Ureter (tissue), 1 donor: Measurements from ENCODE around the gene MMEL1. TPM values are rescaled to one million over a fixed set of nuclear protein-coding genes. Genes with fewer than 3 reads are reported as not detected.
"Not testable (repeated sequence)": the region's sequence is repeated elsewhere in the genome, so short reads cannot be mapped to it uniquely, and the experiment has no call there.

Experiments
- DNase-seq: peaks from one replicate; pipeline ENCODE4 v3.0.0-alpha.2; 2020; ENCODE audit warnings: low spot score
- total RNA-seq: library from RNA; stranded (reverse); gene quantifications from one replicate; pipeline ENCODE4 v1.2.4, GENCODE V29; 2023
- donor health status: DM: yes; HTN: yes; CAD: no.

Gene MMEL1
- total RNA-seq, 1 donor from 2014 or later, result 18.1 TPM

- DNase-seq, result no peak
These were observed 75.1 kb downstream of the MMEL1 start for GRCh38 chr1:2557482-2558400.

GRCh38 chr1:2556678-2557481 lies 75.9 kb downstream of the MMEL1 start:
- DNase-seq, result peak; percentile 78

GRCh38 chr1:2556277-2556677 lies 76.5 kb downstream of the MMEL1 start, which contains the start of gene TNFRSF14:
TSS of gene TNFRSF14 (plus strand) at chr1:2556371. CDS start at chr1:2556665, 294 bp downstream.
- peak; percentile 81 for DNase-seq

GRCh38 chr1:2555634-2556276 lies 77.1 kb downstream of the MMEL1 start:
- DNase-seq, result peak; percentile 94

DNA sequence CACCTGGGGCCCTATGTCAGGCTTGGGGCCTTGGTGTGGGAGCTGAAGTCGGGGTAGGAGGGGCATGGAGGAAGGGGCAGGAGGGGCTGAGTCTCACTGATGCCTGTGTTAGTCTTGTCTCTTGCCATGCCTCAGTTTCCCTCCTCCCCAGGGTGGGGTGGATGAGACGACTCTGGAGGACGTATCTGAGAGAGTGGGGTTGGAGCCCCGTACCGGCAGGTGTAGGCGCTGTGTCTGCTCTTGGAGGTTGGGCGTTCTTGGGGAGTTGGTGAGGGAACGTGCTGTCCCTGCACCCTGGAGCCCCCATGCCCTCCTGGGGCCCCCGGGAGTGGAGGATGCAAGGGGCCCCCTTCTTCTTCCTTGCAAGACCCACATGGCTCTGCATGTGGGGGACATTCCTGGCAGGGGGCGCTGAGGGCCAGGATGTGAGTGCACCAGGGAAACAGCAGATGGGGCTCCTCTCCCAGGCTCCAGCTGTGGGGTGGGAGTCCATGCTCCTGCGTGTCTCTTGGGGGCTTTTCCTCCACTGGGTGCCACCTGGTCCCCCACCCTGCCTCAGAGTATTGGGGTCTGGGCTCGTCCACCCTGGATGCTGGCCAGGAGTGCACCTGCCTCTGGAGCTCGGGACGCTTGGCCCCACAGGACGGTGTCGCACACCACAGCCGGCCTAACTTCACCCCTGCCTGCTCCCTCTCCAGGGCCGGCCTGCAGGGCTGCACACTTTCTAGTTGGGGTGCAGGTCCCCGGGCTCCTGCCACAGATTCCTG lies 78.0 kb downstream of the MMEL1 start:
- no peak for DNase-seq

- no peak for DNase-seq
These were observed 78.8 kb downstream of the MMEL1 start for GRCh38 chr1:2553871-2554620.

DNA sequence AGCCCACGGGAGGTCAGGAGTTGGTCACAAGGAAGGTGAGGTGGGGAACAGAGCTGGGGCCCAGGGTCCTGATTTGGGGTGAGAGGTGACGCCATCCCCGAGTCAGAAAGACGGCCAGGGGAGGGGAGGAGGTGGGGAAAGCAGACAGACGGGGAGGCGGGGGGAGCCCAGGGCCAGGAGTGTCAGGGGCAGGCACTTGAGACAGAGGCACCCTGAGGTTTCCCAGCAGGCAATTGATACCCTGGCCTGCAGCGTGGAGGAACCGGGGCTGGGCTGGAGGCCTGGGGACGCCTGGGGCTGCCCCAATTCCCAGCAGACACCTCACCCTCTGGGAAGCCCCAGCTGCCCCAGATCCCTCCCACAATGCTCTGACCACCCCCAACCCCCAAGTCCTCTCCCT lies 79.7 kb downstream of the MMEL1 start:
- DNase-seq, result not testable (repeated sequence)

GRCh38 chr1:2552189-2552588 lies 80.6 kb downstream of the MMEL1 start:
- no peak for DNase-seq

DNA sequence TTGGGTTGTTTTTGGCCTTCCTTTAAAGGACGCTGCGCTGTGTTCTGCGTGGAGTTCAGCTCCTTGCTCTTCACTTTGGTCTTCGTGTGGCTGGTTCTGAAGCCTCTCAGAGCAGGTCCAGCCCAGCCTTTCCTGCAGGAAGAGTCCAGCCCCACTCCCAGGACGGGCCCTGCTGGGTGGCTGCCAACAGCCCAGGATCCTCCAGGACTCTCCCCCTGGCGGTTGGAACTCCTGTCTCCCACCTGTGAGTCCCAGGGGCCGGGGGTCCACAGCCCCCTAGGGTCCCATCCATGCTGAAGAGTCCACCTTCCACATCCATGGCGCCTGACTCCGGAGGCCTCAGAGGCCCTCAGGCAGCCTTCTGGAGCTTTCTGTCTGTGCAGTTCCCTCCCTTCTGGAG lies 81.3 kb downstream of the MMEL1 start:
- not testable (repeated sequence) for DNase-seq

DNA sequence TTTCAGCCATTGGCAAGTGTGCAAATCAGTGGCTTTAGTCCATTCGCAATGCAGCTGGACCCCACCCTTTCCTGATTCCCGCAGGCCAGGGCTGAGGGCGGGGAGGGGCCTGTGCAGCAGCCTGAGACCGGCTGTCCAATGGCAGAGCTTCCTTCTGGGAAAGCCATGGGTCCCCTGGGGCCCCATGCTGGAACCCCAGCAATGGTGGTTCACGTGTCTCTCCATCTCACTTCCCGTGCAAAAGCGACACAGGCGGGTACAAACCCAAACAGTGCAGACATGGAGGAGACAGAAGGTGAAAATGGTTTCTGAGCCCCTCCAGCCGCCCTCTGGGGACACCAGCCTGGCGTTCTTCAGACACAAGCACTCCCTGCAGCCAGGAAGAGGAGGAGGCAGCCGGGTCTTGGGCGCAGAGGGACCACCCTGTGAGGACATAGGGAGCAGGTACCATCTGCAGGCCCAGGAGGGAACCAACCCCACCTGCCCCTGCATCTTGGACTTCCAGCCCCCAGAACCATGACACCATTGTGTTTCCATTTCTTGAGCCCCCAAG lies 82.4 kb downstream of the MMEL1 start:
- DNase-seq, result not testable (repeated sequence)

DNA sequence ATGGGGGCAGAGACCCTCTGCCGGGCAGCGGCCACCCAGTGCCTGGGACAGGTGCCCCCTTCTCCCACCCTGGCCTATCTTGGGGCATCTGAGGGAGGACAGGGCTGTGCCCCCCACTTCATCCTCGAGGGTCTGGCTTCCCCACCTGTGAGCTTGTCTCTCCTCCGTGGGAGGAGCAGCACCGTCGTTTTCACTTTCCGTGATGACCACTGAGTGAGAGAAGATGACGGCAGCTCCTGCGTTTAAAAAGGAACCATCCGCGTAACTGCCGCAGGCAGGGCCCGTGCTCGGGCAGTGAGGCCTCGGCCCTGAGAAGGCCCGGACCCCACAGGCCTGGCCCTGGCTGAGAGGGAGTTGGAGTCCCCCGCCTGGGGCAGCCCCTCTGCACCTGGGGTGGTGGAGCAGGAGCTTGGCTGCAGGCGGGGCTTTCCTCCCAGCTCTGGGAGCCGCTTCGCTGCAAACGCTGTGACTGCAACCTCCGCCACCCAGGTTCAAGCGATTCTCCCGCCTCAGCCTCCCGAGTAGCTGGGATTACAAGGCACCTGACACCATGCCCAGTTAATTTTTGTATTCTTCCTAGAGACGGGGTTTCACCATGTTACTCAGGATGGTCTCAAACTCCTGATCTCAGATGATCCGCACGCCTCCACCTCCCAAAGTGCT lies 83.3 kb downstream of the MMEL1 start:
- DNase-seq, result not testable (repeated sequence)

DNA sequence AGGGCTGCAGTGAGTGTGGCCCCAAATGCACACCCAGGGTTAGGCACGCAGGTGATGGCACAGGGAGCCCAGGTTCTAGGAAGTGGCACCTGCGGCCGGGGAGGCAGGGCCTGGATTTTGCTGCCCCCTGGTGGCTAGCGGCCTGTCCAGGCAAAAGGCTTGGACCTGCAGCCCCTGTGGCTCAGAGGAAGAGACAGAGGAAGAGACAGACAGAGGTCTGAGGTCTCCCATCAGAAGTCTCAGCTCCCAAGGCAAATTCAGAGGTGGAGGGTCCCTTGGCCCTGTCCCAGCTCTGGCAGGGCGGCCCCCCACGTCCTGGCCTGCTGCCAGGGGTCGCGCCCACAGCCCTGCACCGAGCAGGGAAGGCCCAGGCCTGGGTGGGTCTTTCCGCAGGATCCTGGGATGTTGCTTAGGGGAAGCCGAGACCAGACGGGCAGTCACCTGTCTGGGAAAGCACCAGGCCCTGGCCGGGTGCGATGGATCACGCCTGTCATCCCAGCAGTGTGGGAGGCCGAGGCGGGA lies 84.7 kb downstream of the MMEL1 start:
- DNase-seq, result peak; percentile 92

DNA sequence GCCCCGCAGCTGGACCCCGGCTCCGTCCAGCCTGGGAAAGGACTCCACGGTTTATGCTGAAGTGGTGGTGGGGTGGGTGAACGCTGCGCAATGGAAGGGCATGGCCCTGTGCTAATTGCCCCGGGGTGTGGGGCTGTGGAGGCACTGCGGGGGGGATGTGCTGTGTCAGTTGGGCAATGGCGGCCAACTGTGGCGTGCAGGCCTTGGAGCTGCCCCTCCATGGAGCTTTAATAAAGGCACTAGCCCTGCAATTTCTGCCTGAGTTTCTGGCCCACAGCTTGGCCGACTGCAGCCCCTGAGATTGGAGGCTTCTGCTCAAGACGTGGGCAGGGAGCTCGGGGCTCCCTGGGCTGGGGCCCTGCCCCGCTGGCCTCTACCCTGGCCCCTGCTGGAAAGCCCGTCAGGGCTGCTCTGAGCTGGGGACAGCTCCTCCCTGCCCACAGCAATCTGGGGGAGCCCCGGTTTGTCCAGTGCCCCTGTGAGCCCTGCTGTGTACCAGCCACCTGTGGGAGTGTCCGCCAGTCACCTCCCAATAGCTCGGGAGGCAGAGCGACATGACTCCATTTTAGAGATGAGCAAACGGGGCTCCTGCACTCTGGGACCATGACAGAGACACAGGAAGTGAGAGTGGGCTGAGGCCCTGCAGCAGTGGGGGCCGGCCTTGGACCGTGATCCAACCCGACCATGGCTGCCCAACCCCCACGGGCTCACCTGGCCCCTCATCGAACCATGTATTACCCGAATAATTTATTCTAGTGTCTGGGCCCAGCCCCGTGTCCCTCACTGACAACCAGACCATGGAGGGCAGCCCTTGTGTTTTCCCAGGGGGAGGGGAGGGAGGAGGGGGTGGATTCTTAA lies 85.4 kb downstream of the MMEL1 start:
- DNase-seq, result no peak

GRCh38 chr1:2546515-2547209 lies 86.2 kb downstream of the MMEL1 start:
- peak; percentile 93 for DNase-seq

- DNase-seq, result peak; percentile 93
These were observed 86.9 kb downstream of the MMEL1 start for GRCh38 chr1:2545754-2546514.

- DNase-seq, result no peak
These were observed 87.8 kb downstream of the MMEL1 start for GRCh38 chr1:2544875-2545640.
